ENCODE results near the gene CAB39.

CAB39 gene

DNA sequence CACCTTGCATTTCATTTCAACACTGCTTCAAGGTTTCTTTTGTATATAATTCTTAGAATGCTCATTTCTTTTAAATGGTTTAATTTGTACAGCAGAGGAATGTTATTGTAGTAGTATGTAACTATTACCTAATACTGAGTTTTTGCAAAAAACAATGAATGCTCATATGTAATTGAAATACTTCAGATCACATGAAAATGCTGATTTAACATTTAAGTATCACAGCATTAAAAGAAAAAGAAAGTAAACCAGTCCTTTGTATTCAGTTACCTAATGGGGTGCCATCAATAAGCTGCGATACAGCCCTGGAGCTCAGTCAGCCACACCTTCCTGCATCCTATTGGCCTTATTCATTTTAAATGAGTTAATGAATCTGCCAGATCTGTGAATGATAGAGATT is 106.8 kb downstream of the CAB39 start:
- no peak for DNase-seq (ENCODE audit: low read depth, low spot score)

DNA sequence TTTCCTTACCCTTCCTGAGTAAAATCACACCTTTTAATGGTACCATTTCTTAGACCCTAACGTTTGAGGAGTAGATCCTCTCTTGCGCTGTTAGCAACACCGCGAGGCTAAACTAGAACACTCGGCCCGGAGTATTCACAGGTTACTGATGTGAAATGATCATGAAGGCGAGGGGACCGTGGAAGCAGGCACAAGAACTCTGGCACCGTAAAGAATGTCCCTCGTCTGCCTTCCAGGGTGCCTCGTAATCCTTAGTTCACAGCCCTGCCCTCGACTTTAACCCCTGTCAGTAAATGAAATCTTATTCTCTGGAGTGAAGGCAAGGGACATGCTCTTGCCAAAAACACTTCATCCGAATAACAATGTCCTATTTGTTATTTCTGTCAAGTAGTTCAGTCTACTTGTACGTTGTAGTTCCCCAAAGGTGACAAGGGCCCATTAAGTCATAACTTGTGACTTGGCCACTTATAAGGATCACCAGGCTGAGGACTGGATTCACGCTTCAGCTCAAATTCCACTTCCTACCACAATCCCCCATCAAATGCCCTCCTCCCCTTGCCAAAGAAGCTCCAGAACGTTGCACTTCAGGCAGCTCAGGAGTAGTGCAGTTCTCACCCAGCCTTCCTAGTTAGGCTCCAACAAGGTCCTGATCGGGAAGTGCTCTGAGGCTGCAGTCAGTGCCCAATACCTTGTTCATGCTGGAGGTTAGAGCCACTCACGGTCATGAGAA is 108.8 kb downstream of the CAB39 start:
- no peak for DNase-seq (ENCODE audit: low read depth, low spot score)

GRCh38 chr2:230821991-230822520 is 109.4 kb downstream of the CAB39 start:
- no peak for DNase-seq (ENCODE audit: low read depth, low spot score)

- no peak for DNase-seq (ENCODE audit: low read depth, low spot score)
Observed at GRCh38 chr2:230823264-230823964, 110.8 kb downstream of the CAB39 start.

DNA sequence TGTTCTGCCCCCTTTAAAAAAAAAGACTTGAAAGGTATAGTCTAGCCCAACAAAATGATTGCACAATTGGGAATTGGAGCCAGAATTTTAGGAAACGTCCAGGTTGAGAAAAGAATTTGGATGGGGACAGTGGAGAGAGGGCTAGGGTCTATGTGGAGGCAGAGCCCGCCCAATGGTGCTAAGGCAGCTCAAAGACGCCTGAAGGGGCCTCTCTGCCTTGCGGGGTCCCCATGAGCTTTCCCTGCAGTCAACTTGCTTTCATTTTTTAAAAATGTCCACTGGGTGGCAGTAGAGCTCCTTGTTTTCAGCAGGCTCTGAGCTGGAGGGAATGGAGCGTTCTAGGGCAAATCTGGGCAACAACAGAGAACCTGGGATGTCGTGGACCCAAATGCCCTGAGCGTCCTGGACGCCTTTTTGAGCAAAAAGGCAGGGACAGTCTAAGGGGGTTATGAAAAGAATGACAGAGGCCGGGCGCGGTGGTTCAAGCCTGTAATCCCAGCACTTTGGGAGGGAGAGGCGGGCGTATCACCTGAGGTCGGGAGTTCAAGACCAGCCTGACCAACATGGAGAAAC is 111.8 kb downstream of the CAB39 start:
- DNase-seq (ENCODE audit: low read depth, low spot score): peak; percentile 89

GRCh38 chr2:230825354-230825753 is 112.7 kb downstream of the CAB39 start:
- DNase-seq (ENCODE audit: low read depth, low spot score): no peak

DNA sequence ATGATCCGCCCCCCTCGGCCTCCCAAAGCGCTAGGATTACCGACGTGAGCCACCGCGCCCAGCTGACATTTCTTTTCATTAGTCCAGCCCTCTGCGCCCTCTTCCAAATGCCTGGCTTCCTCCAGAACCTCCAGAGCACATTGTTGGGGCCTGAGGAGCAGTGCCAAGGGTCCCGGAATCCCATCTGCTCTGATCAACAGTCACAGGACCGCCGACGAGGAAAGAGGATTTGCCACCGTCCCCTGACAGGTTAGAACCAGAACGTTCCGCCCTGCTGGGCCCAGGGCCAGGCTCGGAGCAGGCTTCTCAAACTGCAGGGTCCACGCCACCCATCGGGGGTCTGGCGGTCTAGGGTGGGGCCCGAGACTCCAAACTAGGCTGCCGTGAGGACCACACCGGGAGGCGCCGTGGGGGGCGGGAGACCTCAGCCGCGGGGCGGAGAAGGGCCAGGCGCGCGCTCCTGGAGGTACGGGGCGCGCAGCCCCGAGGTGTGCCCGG is 115.2 kb downstream of the CAB39 start:
- no peak for DNase-seq (ENCODE audit: low read depth, low spot score)

- DNase-seq (ENCODE audit: low read depth, low spot score): peak; percentile 50
Observed at GRCh38 chr2:230828272-230828961, 115.8 kb downstream of the CAB39 start.

GRCh38 chr2:230829293-230829692 is 116.7 kb downstream of the CAB39 start:
- DNase-seq (ENCODE audit: low read depth, low spot score): no peak

- DNase-seq (ENCODE audit: low read depth, low spot score): no peak
Observed at GRCh38 chr2:230829959-230830358, 117.3 kb downstream of the CAB39 start.

DNA sequence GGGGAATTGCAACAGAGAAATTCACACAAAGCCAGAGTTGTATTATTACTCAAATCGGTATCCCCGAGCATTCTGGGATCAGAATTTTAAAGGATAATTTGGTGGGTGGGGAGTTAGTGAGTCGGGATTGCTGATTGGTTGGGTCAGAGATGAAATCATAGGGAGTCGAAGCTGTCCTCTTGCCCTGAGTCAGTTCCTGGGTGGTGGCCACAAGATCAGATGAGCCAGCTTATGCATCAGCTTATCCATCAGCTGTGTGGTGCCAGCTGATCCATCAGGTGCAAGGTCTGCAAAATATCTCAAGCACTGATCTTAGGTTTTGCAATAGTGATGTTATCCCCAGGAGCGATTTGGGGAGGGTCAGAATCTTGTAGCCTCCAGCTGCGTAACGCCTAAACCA is 117.8 kb downstream of the CAB39 start:
- no peak for DNase-seq (ENCODE audit: low read depth, low spot score)

DNA sequence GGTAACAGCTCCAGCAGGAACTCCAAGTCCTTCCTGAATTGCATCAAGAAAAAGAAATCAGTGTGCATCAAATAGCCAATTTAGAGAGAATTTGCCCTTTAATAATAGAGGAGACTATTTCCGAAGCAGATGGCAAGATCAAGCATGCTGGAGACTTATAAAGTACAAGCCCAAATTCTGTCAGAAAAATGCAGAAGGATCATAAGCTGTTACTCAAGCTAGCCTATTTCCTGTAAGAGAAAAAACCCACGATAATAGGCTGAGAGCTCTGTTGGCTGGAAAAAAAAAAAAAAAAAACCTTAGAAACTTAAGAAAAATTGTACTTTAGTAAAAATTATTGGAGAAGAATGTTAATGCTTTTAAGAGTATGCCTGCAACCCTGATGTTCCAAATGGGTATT is 127.7 kb downstream of the CAB39 start:
- DNase-seq (ENCODE audit: low read depth, low spot score): no peak

GRCh38 chr2:230842473-230842872 is 129.8 kb downstream of the CAB39 start:
- DNase-seq (ENCODE audit: low read depth, low spot score): no peak

- DNase-seq (ENCODE audit: low read depth, low spot score): no peak
Observed at GRCh38 chr2:230843132-230843531, 130.5 kb downstream of the CAB39 start.

DNA sequence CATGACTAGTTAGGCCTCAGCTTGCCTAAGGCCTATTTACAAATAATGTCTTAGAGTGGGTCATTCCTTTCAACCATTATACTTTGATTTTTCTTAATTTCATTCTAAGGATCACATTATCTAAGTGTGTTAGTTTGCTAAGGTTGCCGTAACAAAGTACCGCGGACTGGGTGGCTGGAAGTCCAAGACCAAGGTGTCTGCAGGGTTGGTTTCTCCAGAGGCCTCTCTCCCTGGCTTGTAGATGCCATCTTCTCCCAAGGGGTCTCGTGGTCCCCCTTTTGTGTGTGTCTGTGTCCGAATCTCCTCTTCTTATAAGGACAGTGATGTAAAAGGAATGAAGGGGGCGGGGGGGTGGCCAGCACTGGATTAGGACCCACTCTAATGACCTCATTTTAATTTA is 133.7 kb downstream of the CAB39 start:
- DNase-seq (ENCODE audit: low read depth, low spot score): no peak

DNA sequence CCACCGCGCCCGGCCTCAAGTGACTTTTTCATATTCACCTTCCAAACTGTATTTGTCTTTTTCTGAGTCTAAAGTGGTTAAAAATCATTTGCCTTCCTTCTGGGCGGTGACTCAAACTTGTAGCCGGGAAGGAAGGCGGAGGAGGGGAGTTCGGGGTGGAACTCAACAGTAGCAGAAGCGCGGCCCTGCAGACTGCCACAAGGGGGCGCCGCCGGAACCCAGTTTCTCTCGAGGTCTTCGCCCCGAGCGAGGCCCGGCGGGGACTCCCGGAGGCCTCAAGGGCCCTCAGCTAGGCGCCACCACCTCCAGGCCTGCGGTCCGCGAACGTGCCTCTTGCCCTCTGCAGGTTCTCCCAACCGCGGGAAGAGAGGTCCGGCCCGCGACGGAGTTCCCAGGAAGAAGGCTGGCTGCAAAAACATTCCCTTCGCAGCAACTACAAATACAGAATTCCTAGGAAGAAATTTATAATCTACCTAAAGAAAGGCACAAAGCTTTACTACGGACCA is 135.3 kb downstream of the CAB39 start:
- DNase-seq (ENCODE audit: low read depth, low spot score): peak; percentile 93

DNA sequence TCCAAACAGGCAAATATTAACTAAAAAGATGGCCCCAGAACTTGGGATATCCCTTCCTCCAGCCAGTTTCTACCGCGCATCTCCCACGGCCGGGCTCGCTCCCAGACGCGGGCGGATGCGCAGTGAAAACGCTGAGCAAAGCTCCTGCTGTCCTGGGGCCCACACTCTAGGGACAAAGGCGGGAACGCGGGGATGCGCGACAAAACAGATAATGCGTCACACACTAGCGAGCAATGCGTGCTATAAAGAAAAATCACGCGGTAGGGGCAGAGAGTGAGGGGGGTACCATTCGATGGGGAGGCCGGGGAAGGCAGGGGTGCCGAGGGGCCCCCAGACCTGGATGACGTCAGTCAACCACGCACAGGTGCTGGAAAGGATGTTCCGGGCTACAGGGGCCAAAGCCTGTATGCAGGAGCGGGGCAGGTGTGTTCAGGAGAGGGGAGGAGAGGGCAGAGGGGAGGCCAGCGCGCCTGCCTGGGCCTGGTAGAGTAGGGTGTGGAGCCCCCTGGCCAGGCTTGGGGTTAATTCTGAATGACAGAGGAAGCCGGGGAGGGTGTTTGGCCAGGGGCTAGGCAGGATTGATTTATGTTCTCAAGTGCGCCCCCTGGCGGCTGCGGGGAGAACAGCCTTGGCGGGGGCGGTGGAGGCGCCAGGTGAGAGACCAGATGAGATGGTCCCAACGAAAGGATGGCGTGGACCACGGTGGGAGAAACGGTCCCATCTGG is 137.2 kb downstream of the CAB39 start:
- DNase-seq (ENCODE audit: low read depth, low spot score): peak; percentile 93

- DNase-seq (ENCODE audit: low read depth, low spot score): no peak
Observed at GRCh38 chr2:230850358-230850658, 137.7 kb downstream of the CAB39 start.

DNA sequence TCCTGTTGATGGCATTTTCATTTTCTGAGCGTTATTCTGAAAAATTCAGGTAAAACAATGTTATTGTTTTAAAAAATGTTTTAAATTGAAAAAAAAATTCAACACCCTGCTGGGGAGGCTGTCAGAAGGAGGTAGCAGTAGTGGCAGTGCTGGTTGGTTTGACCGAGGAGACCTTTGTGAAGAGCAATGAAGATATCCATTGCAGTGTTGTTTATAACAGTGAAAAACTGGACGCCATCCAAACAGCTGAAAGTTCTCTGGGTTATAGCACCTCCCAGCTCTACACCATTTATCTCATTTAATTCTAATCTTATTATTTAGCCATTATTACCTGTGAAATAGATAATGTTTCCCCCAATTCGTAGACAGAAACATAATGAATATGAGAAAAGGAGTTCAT is 139.5 kb downstream of the CAB39 start:
- DNase-seq (ENCODE audit: low read depth, low spot score): no peak

- peak; percentile 54 for DNase-seq (ENCODE audit: low read depth, low spot score)
Observed at GRCh38 chr2:230861552-230862255, 149.1 kb downstream of the CAB39 start.

- no peak for DNase-seq (ENCODE audit: low read depth, low spot score)
Observed at GRCh38 chr2:230862292-230862691, 149.7 kb downstream of the CAB39 start.

All from ELF-1 (cell line).